NT2/D1 (cell line): ENCODE data around the gene BABAM1.

Experiments used
- DNase-seq: peaks from one replicate; pipeline ENCODE4 v3.0.0-alpha.2; 2011; ENCODE audit warnings: low read depth, low spot score
- H3K27me3 ChIP-seq: 2 replicates; pipeline ENCODE4 v1.6.0; 2011; ENCODE audit warnings: mild to moderate bottlenecking; ENCODE audit not compliant: insufficient read length, insufficient read depth
- H3K36me3 ChIP-seq: 2 replicates; pipeline ENCODE4 v1.6.1; 2011; ENCODE audit warnings: mild to moderate bottlenecking, low read length, mixed read lengths; ENCODE audit not compliant: insufficient read depth, insufficient read length
- H3K4me1 ChIP-seq: 2 replicates; pipeline ENCODE4 v1.5.1; 2011; ENCODE audit not compliant: insufficient read depth, insufficient read length
- H3K4me3 ChIP-seq: 2 replicates; pipeline ENCODE4 v1.5.1; 2011; ENCODE audit warnings: low read depth; ENCODE audit not compliant: insufficient read length
- H3K9ac ChIP-seq: 2 replicates; pipeline ENCODE4 v1.6.0; 2011; ENCODE audit warnings: low read depth; ENCODE audit not compliant: insufficient read length
- H3K9me3 ChIP-seq: 2 replicates; pipeline ENCODE4 v1.5.1; 2011; ENCODE audit warnings: mild to moderate bottlenecking, low read length; ENCODE audit not compliant: insufficient read depth
- SUZ12 ChIP-seq: IDR thresholded peaks from 2 replicates; pipeline ENCODE4 v1.6.1; 2011; ENCODE audit not compliant: insufficient read length, insufficient read depth; ENCODE audit errors: extremely low read depth
- YY1 ChIP-seq: IDR thresholded peaks from 2 replicates; pipeline ENCODE4 v1.6.1; 2011; ENCODE audit not compliant: insufficient read length, insufficient read depth
- ZNF274 ChIP-seq: IDR thresholded peaks from 2 replicates; pipeline ENCODE4 v1.6.1; 2011; ENCODE audit warnings: mild to moderate bottlenecking, low read depth, low read length

BABAM1 gene

DNA sequence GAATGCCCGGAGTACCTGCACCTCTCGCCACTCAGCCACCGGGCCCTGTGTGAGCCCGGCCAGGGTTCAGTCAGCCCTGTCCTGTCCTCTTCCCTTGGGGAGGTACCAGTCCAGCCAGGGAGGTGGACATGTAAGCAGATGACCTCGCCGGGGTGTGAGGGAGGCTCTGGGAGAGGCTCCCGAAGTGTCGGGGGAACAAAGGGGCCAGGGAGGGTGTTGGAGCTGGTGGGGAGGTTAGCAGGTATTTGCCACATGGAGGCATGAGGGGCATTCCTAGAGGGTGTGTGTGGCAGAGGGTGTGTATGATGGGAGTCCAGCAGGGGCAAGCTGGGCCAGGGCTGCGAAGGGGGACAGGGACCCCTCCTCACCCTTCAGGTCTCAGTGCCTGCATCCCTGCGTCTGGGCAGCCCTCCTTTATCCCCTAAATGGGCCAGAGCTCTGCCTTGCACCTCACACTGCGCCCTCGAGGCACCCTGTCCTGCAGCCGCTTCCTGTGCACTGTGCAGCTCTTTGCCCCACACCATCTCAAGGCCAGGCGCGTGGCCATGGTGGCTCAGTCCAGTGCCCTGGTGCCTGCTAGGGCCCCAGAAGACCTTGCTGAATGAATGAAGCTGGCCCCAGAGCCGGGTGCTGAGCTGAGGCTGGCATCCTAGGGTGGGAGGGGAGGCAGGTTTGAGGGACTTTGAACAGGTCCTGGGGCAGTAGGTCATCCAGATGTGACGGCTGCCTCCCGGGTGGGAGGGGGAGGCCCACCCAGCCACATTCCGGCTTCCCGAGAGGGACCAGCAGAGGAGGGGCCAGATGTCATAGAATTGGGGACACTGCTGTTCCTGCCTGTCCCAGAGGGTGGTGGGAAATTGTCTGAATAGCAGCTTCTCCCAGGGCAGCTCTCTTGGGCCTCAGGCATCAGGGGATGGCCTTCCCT is 45.2 kb downstream of the BABAM1 start:
- TF ChIP-seq YY1 (no peak), ZNF274 (no peak), SUZ12 (no peak)
- Histone ChIP-seq H3K9ac (peak overlapping the region; percentile 62), H3K4me1 (peaks cover 23% of the 10 kb centered on the region), H3K9me3 (no peaks in the 10 kb centered on the region), H3K4me3 (no peak overlapping the region), H3K27me3 (no peaks in the 10 kb centered on the region), H3K36me3 (peaks cover 49% of the 10 kb centered on the region)
- DNase-seq: no peak

DNA sequence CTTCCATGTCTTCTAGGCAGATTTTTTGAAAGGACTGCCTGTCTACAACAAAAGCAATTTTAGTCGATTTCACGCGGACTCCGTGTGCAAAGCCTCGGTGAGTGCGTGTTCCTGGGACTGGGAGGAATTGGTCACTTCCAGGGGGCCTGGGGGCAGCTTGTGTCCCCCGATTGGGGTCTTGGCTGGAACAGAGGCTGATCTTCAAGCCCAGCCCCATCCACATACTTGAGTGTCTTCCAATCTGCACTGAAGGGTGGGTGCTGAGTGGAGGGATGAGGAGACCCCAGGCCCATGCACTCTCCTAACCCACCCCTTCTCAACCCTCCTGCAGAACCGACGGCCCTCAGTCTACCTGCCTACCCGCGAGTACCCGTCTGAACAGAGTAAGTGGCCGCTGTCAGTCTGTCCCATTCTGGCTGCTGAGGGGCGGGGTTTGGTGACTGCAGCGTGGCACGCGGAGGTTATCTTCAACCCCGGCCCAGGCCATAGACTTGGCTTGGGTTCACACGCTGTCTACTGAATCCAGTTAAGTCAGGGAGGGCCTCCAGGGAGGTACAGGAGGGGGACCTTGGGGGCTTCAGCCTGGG is 46.9 kb downstream of the BABAM1 start:
- Histone ChIP-seq H3K4me1 (peaks cover 23% of the 10 kb centered on the region), H3K27me3 (no peaks in the 10 kb centered on the region), H3K9ac (no peak overlapping the region), H3K4me3 (no peak overlapping the region), H3K9me3 (no peaks in the 10 kb centered on the region), H3K36me3 (peaks cover 55% of the 10 kb centered on the region)
- TF ChIP-seq SUZ12: no peak
- no peak for TF ChIP-seq YY1
- TF ChIP-seq ZNF274: no peak
- no peak for DNase-seq

DNA sequence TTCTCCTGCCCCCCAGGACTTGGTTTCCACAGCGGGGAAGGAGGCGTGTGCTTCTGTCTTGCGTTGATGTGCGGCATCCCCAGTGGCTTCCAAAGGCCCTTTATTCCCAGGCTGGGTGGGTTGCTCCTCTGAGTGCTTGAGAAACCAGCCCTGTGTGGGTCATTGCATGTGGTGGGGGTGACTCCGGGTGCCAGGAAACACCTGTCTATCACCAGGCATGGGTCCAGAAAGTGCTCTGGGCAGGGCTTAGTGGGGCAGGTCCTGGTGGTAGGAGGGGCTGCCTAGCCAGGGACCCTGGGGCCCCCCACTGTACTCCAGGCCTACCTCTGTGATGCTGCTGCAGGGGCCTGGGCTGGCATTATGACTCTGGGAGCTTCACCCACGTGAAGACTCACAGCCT is 51.7 kb downstream of the BABAM1 start:
- Histone ChIP-seq H3K4me3 (no peak overlapping the region), H3K27me3 (no peaks in the 10 kb centered on the region), H3K36me3 (peaks cover 69% of the 10 kb centered on the region), H3K9ac (no peak overlapping the region), H3K4me1 (peaks cover 11% of the 10 kb centered on the region), H3K9me3 (no peaks in the 10 kb centered on the region)
- TF ChIP-seq SUZ12 (no peak), YY1 (no peak), ZNF274 (no peak)
- no peak for DNase-seq

DNA sequence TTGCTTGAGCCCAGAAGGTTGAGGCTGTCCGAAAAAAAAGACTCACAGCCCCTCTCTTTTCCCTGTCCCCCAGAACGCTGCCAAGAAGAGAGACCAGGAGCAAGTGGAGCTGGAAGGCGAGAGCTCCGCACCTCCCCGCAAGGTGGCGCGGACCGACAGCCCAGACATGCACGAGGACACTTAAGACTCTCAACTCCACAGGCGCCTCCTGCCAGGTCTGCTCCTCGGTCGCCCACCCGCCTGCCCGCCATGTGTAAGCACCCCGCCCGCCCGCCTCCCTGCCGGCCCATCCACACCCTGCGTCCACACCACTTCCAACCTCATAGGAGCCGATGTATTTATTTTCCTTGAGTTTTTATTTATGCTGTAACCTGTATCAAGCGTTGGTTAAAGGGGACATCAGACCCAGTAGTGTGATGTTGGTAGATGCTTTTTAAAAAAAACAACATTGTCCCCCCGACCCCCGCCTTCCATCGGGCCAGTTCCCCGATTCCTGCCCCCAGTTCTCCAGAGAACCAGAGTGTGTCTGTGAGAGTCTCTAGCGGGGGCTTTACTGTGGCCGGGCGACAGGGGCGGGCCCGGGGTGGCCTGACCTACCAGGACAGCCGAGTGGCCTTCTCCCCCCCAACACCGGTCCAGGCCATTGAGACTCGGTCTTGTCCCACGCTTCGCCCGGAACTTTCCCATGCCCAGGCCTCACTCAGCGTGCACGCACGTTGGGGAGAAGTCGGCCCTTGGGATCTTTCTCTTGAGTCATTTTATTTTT is 52.4 kb downstream of the BABAM1 start:
- peaks cover 68% of the 10 kb centered on the region for H3K36me3 ChIP-seq

DNA sequence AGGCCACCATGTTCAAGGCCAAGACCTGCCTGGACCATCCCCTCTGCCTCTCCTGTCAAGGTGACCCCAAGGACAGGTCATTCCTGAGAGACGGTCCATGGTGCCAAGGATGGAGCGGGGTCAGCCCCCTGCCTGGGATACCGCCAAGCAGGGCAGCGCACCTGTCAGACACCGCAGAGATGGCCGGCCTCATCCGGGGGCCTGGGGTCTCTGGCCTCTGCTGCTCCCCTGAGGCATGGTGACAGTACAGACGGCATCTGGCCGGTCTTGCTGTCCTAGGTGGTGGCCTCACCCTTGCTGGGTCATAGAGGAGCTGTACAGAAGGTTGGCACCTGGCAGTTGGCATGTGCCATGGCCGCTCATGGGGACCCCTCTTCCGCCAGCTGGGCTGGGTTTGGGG is 53.2 kb downstream of the BABAM1 start:
- H3K36me3 ChIP-seq: peaks cover 68% of the 10 kb centered on the region
- TF ChIP-seq SUZ12 (no peak), ZNF274 (no peak), YY1 (no peak)
- no peaks in the 10 kb centered on the region for H3K27me3 ChIP-seq
- H3K9me3 ChIP-seq: no peaks in the 10 kb centered on the region
- no peak for DNase-seq
- no peak overlapping the region for H3K4me3 ChIP-seq
- H3K4me1 ChIP-seq: peaks cover 20% of the 10 kb centered on the region
- H3K9ac ChIP-seq: no peak overlapping the region

More for the DNA sequence above, 52.4 kb downstream of the BABAM1 start:
- DNase-seq: no peak
- TF ChIP-seq YY1: no peak
- TF ChIP-seq ZNF274: no peak
- no peak for TF ChIP-seq SUZ12
- Histone ChIP-seq H3K4me1 (peaks cover 14% of the 10 kb centered on the region), H3K4me3 (no peak overlapping the region), H3K9me3 (no peaks in the 10 kb centered on the region), H3K27me3 (no peaks in the 10 kb centered on the region), H3K9ac (no peak overlapping the region)

DNA sequence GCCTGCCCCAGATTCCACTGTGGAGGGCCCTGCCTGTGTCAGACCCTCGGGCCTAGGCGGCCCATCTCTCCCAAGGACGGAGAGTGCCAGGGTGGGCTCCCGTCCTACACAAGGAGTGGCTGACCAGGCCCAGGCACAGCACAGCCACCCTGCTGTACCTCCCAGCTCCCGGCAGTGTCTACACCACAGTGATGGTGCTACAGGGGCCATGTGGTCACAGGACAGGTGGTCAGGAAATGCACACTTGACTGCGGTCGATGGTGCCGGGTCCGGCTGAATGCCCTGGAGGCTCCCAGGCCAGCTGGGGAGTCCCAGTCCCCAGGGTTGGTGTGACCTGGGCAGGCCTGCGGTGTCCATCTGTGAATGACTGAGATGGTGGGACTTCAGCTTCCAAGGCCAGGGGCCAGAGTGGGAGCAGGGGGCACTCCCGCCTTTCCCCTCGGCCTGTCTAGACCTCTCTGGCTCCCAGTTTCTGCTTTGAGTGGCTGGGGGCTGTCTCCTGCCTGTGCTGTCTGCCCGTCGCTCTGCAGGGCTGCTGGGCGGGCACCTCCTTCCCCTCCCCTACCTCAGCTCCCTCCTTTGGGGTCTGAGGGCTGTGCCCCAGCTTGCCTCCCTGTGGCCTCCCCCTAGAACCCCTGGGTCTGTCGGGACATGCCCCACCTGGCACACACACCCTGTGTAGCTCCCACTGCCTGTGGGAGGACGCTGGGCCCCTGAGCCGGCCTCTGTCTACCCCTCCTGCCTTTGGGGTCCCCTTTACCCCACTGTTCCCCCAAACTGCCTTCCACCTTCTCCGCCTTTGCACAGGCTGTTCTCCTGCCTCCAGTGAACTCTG is 54.6 kb downstream of the BABAM1 start:
- no peaks in the 10 kb centered on the region for H3K9me3 ChIP-seq
- H3K36me3 ChIP-seq: peaks cover 62% of the 10 kb centered on the region
- no peak overlapping the region for H3K4me3 ChIP-seq
- H3K4me1 ChIP-seq: peaks cover 23% of the 10 kb centered on the region
- H3K9ac ChIP-seq: no peak overlapping the region
- no peaks in the 10 kb centered on the region for H3K27me3 ChIP-seq
- no peak for DNase-seq
- no peak for TF ChIP-seq YY1
- TF ChIP-seq ZNF274: no peak
- no peak for TF ChIP-seq SUZ12
